NCI-H2107 treated with DMSO at 0.1 percent for 48 hours (cell line): Measurements from ENCODE around the gene ELMOD1.

ENCODE experiments used
- DNase-seq: peaks from one replicate; lab custom pipeline; 2025; ENCODE audit not compliant: unreplicated experiment; lab: John Stamatoyannopoulos, UW

The ELMOD1 gene

GRCh38 chr11:107631931-107632330, 41.0 kb downstream of the ELMOD1 start:
- no peak for DNase-seq

DNA sequence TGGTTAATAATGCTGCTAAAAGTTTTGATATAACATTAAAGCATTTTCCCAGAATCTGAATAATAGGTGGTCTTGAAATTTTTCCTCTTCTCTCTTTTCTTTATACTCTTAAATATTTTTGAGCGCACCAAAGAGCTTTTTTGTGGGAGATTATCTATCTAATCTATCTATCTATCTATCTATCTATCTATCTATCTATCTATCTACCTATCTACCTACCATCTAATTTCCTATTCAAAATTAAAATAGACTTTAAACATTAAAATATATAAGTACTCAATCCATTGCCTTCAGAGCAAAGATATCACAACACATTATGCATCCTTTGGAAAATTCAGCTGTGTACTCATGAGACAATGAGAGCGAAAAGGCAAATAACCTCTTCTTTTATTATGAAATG, 55.8 kb downstream of the ELMOD1 start:
- DNase-seq = no peak

DNA sequence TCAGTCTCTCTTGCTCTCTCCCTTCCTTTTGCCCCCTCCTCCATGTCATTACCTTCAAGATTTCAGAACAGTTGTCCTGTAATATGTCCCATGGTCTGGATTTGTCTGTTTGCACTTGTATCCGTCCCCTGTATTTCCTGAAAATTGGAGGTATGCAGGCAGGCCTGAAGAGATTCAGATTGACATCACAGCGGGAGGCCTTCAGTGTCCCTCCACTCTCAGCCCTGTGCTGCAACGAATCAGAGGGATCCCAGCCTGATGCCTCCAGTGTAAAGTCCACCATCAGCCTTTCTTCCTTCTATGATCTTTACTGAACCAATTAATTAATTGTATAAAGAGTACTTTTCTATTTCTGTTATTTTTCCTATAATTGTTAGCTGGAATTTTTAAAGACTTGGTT, 57.3 kb downstream of the ELMOD1 start:
- DNase-seq = no peak

- no peak for DNase-seq
Observed at GRCh38 chr11:107651672-107652071, 60.7 kb downstream of the ELMOD1 start.

- DNase-seq = no peak
Observed at GRCh38 chr11:107653076-107653475, 62.1 kb downstream of the ELMOD1 start.

DNA sequence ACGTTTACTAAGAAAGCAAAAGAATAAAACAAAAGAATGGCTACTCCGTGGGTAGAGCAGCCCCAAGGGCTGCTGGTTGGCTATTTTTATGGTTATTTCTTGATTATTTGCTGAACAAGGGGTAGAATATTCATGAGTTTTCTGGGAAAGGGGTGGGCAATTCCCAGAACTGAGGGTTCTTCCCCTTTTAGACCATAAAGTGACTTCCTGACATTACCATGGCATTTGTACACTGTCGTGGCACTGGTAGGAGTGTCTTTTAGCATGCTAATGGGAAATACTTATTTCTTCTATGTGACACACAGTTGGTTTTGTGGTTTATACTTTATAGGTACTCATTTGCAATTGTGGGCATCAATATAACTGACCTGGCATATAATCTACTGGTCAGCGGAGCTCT, 64.7 kb downstream of the ELMOD1 start:
- DNase-seq = no peak

DNA sequence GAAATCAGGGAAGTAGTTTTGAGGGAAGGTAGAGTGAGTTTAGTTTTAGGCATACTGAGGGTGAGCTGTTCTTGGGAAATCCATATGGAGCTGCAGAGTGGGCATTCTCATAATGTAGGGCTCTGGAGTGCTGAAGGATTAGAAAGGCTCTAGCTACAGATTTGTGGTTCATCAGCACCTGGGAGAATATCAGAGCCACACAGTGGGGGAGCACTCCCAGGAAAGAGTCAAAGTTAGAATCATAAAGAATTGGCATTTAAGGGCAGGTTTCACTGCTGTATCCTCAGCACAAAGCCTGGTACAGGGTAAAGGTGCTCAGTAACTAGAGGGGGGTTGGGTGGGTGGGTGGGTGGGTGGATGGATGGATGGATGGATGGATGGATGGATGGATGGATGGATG, 68.4 kb downstream of the ELMOD1 start:
- no peak for DNase-seq

- DNase-seq = no peak
Observed at GRCh38 chr11:107660066-107660465, 69.1 kb downstream of the ELMOD1 start.

- DNase-seq = no peak
Observed at GRCh38 chr11:107661656-107662055, 70.7 kb downstream of the ELMOD1 start.

- DNase-seq = no peak
Observed at GRCh38 chr11:107665018-107665417, 74.1 kb downstream of the ELMOD1 start.

- DNase-seq = no peak
Observed at GRCh38 chr11:107666911-107667613, 76.1 kb downstream of the ELMOD1 start.

DNA sequence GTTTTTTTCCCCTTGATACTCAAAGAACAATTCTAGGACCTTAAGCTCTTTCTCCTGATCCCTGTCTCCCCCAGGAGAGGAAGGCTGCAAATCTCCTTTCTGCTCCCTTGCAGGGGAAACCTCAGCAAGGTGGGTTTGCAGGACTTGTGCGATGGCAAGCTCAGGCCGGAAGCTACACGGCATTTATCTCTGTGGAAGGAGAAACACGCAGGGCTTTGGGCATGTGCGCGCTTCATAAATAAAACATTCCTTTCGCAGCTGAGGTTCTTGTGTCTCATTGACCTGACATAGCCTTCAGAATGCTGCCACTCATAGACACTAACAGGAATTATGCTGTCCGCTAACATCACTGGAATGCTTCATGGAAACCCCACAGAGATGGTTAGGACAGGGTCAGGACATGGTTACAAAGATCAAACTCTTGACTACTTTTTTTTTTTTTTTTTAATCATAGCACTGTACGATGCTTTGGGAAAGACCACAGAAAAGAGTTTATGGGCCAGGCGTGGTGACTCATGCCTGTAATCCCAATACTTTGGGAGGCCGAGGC, 78.3 kb downstream of the ELMOD1 start:
- DNase-seq = no peak

DNA sequence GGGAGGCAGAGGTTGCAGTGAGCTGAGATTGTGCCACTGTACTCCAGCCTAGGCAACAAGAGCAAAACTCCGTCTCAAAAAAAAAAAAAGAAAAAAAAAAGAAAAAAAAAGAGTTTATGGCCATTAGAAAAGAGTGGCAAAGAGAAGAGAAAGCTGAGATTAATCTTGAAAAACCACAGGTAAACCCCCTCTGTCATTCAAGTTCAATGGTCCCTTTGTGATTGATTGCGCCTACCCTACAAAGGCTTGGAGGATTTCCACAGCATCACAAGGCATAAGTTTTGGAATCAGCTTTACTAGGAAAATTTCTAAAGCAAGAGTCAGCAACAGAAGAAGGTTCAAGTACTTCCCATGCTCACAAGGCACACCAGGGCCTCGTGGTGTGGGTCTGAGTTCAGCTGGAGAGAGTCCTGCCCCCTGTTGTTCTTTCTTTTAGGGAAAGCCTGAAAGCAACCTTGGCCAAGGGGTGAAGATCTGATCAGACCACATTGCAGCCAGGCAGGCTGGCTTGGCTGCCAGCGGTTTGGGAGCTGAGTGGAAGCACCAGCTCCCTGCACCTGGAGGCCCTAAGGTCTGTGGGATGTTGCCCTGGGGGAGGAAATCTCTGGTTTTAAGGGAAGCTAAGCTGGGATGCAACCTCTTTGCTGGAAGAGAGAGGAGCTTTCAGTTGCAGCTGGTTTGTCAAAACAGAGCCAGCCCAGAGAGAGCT, 79.1 kb downstream of the ELMOD1 start:
- DNase-seq = no peak

GRCh38 chr11:107675902-107676301, 85.0 kb downstream of the ELMOD1 start:
- DNase-seq = no peak

GRCh38 chr11:107676336-107677057, 85.5 kb downstream of the ELMOD1 start:
- no peak for DNase-seq

- no peak for DNase-seq
Observed at GRCh38 chr11:107677924-107678631, 87.1 kb downstream of the ELMOD1 start.

DNA sequence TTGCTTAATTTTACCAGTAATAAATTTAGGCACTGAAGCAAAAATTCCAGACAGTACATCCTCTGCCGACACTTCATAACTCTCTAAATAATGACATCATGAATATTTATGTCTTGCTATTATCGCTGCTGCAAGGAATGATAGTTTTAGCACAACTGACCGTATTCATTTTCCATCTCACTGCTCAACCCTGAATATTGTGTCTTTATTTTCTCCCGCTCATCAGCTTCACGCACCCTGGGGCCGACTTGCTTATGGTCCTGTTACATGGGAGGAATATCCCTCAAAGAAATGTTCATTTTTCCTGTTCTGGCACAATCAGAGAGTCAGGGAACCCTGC, 87.7 kb downstream of the ELMOD1 start:
- DNase-seq = no peak

DNA sequence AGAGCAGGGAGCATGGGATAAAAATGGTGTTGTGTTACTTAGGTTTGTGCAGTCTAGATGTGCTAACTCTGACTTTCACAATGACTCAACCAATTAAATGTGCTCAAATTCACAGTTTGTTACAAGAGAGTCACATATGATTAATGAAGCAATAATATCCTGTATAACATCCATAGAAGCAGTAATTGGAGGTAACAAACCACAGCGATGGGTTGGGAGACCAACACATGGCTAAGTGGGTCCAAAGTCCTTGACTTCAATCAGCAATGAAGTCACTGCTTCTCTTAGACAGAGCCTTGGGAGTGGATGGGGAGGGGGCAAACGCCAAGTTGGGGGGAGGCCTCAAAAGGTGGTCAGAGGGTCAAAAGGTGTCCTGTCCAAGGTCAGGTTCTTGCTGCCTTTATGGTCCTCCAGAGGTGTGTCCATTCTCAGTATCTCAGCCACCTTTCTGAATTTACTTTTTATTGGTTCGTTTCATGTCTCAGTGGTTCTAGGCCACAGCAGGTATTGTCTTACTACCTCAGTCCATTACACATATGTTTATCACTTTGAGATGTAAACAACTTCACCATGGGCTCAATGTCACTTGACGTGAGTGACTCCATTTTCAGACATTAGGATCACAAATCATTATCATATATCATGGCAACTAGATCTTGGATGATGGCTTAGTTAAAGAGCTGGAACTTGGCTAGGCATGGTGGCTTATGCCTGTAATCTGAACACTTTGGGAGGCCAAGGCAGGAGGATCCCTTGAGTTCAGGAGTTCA, 88.5 kb downstream of the ELMOD1 start:
- DNase-seq = no peak

GRCh38 chr11:107682171-107682570, 91.2 kb downstream of the ELMOD1 start:
- DNase-seq = no peak

GRCh38 chr11:107682572-107682971, 91.6 kb downstream of the ELMOD1 start:
- DNase-seq = no peak

DNA sequence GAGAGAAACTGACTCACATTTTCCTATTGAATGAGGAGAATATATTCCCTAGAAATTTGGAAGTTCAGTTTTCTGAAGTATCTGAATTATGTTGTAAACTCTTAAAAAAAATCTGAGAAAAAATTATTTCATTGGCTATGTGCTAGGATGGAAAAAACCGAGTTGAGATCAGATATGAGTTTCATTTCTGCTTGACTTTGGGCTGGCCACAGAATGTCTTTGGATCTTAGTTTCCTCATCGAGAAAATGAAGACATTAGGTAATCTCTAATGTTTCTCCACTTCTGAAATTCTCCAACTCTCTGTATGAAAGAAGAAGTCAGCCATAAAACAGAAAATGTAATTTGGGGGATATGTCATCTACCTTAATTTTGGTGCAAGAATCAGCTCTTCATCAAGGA, 92.1 kb downstream of the ELMOD1 start:
- DNase-seq = no peak
